Activated effector memory CD4-positive, alpha-beta T cell treated with anti-CD3 and anti-CD28 coated beads, Interleukin-2, amount 50 U/mL, for 16 hours (primary cell): ENCODE results near the gene MTA3.
"Not testable (repeated sequence)": the region's sequence is repeated elsewhere in the genome, so short reads cannot be mapped to it uniquely, and the experiment has no call there.

Experiments used
- DNase-seq: peaks from one replicate; pipeline ENCODE4 v3.0.0-alpha.2; 2020

The MTA3 gene

GRCh38 chr2:42568401-42569115 lies at the start of gene MTA3:
Gene MTA3, plus strand, starts transcription at chr2:42568632. Its CDS starts 114 bp downstream, at chr2:42568746.
- peak; percentile 86 for DNase-seq

GRCh38 chr2:42519624-42520023 lies 48.8 kb upstream of the MTA3 start:
- no peak for DNase-seq

- DNase-seq, result no peak
Measured at GRCh38 chr2:42522035-42522434, 46.4 kb upstream of the MTA3 start.

- no peak for DNase-seq
Measured at GRCh38 chr2:42523341-42523740, 45.1 kb upstream of the MTA3 start.

DNA sequence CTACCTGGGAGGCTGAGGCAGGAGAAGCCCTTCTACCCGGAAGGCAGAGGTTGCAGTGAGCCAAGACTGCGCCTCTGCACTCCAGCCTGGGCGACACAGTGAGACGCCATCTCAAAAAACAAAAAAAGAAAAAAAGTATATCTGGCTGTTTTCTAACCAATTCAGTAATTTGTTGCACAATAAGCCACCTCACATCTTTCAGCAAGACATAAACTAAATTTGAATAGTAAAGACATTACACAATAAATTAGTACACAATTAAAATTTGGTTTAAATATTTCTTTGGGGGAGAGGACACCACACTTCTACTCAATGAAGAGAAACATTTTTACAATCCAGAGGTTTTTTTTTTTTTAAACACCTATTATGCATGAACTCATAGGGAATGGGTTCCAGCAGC lies 36.0 kb upstream of the MTA3 start:
- DNase-seq, result no peak

- no peak for DNase-seq
Measured at GRCh38 chr2:42537493-42537892, 30.9 kb upstream of the MTA3 start.

DNA sequence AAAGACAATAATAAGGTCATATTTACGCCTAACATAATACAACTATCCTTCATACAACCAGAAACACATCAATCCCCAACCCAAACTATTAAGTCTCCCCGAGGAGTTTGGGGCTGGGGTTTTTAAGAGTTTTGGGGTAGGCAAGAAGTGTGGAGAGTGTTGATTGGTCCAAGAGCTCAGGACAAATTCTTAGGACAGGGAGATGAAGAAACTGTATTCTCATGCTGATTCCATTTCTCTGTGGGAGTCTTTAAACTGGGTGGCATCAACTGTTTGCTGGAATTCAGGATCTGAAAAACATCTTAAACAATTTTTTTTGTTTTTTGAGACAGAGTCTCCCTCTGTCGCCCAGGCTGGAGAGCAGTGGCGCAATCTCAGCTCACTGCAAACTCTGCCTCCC lies 25.6 kb upstream of the MTA3 start:
- DNase-seq, result no peak

GRCh38 chr2:42545023-42545721 lies 23.3 kb upstream of the MTA3 start:
- DNase-seq, result no peak

GRCh38 chr2:42545841-42546390 lies 22.5 kb upstream of the MTA3 start:
- no peak for DNase-seq

GRCh38 chr2:42547014-42547413 lies 21.4 kb upstream of the MTA3 start:
- DNase-seq, result no peak

GRCh38 chr2:42547446-42548295 lies 20.8 kb upstream of the MTA3 start:
- DNase-seq, result no peak

- no peak for DNase-seq
Measured at GRCh38 chr2:42550870-42551269, 17.6 kb upstream of the MTA3 start.

GRCh38 chr2:42554392-42554791 lies 14.0 kb upstream of the MTA3 start:
- DNase-seq, result no peak

- no peak for DNase-seq
Measured at GRCh38 chr2:42556315-42556890, 12.0 kb upstream of the MTA3 start.

- no peak for DNase-seq
Measured at GRCh38 chr2:42557306-42557705, 11.1 kb upstream of the MTA3 start.

GRCh38 chr2:42558827-42559226 lies 9.6 kb upstream of the MTA3 start:
- no peak for DNase-seq

GRCh38 chr2:42560133-42560532 lies 8.3 kb upstream of the MTA3 start:
- not testable (repeated sequence) for DNase-seq

DNA sequence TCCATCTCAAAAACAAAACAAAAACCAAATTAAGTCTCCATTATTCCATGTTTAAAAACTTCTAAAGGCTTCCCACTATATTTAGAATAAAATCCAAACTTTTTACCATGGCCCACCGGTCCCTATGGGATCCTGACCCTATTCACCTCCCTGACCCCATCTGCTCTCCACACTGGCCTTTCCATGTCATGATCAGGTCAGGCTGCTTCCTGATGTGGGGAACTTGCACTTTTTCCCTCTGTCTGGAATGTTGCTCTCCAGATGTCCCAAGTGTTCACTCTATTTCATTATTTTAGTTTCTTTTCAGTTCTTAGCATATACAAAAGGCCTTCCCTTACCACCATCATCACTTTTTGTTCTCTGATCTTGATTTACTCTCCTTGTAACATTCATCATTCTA lies 7.5 kb upstream of the MTA3 start:
- DNase-seq, result no peak

- no peak for DNase-seq
Measured at GRCh38 chr2:42562474-42563144, 5.8 kb upstream of the MTA3 start.

- DNase-seq, result no peak
Measured at GRCh38 chr2:42566025-42566424, 2.4 kb upstream of the MTA3 start.

GRCh38 chr2:42566837-42567321 lies 1.6 kb upstream of the MTA3 start:
- no peak for DNase-seq

DNA sequence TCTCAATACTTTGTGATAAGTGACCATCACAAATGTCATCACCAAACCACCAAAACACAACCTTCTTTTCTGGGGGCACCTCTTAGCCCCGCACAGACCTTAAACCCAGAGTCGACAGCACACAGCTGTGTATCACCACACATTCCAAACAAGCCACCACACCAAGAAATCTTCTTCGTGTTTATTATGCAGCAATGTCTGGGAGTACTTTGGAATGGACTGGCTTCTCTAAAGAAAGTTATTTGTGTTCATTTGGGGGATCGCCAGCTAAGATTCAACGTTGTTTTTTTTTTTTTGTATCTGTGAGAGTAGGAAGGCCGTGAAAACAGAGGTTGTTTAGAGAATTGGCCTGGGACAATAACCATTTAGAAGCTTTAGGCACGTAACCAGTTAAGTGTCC lies 1.1 kb upstream of the MTA3 start:
- no peak for DNase-seq
